OCI-LY7 (cell line): Measurements from ENCODE around the gene C1orf87. TPM values are rescaled to one million over a fixed set of nuclear protein-coding genes. Genes with fewer than 3 reads are reported as not detected.

ENCODE experiments used
- BruUV-seq: library from RNA; stranded (reverse); fragments of 400-500 nt; replicated peaks from 2 replicates; lab custom pipeline; 2021; lab: Mats Ljungman, UMichigan
- CTCF ChIA-PET: fragments of 300-600 bp; sonication (Branson Sonifier 250); formaldehyde crosslinking; loops from one replicate; lab custom pipeline; 2022; ENCODE audit warnings: antibody characterized with exemption; ENCODE audit not compliant: unreplicated experiment; lab: Charles Lee
- POLR2A ChIA-PET: fragments of 300-600 bp; sonication (Branson Sonifier 250); formaldehyde crosslinking; loops from one replicate; lab custom pipeline; 2022; ENCODE audit warnings: antibody characterized with exemption; lab: Charles Lee
- DNase-seq: peaks from one replicate; pipeline ENCODE4 v3.0.0-alpha.2; 2015; ENCODE audit warnings: low spot score
- H2AFZ ChIP-seq: fragments of 200-600 bp; sonication (generic), shearing (Covaris generic); 2 replicates; pipeline ENCODE4 v1.6.1; 2014; ENCODE audit warnings: mild to moderate bottlenecking, antibody characterized with exemption, low read length, moderate library complexity
- H3K27ac ChIP-seq: fragments of 200-600 bp; sonication (generic); 2 replicates; pipeline ENCODE4 v1.5.1; 2014; ENCODE audit warnings: mixed run types, low read depth, mild to moderate bottlenecking, moderate library complexity, low read length, inconsistent platforms; ENCODE audit not compliant: poor library complexity, severe bottlenecking
- H3K36me3 ChIP-seq: fragments of 200-600 bp; sonication (generic); 2 replicates; pipeline ENCODE4 v1.6.1; 2014; ENCODE audit warnings: mild to moderate bottlenecking, antibody characterized with exemption, low read length, moderate library complexity, mixed read lengths; ENCODE audit not compliant: insufficient read depth
- H3K4me1 ChIP-seq: fragments of 200-600 bp; sonication (generic); 2 replicates; pipeline ENCODE4 v1.5.1; 2014; ENCODE audit warnings: mild to moderate bottlenecking, low read length; ENCODE audit not compliant: insufficient read depth, poor library complexity, severe bottlenecking
- H3K4me2 ChIP-seq: fragments of 200-600 bp; sonication (generic); 2 replicates; pipeline ENCODE4 v1.6.1; 2014; ENCODE audit warnings: mild to moderate bottlenecking, low read length
- H3K4me3 ChIP-seq: fragments of 200-600 bp; sonication (generic); 2 replicates; pipeline ENCODE4 v1.5.1; 2014; ENCODE audit warnings: mild to moderate bottlenecking, low read depth, low read length; ENCODE audit not compliant: poor library complexity, severe bottlenecking
- H3K79me2 ChIP-seq: fragments of 200-600 bp; sonication (generic); 2 replicates; pipeline ENCODE4 v1.6.1; 2016; ENCODE audit warnings: low read depth, mild to moderate bottlenecking, low read length, moderate library complexity, mixed read lengths; ENCODE audit not compliant: insufficient read depth
- H3K9me2 ChIP-seq: fragments of 200-600 bp; sonication (generic); 2 replicates; pipeline ENCODE4 v1.6.1; 2016; ENCODE audit warnings: mild to moderate bottlenecking, low read length, mixed read lengths; ENCODE audit not compliant: insufficient read depth
- H3K9me3 ChIP-seq: fragments of 200-600 bp; sonication (generic); 2 replicates; pipeline ENCODE4 v1.6.1; 2014; ENCODE audit warnings: mild to moderate bottlenecking, mixed run types, low read length, mixed read lengths
- H4K20me1 ChIP-seq: fragments of 200-600 bp; sonication (generic); 2 replicates; pipeline ENCODE4 v1.6.1; 2014; ENCODE audit warnings: mild to moderate bottlenecking, antibody characterized with exemption, low read length, moderate library complexity, mixed read lengths; ENCODE audit not compliant: insufficient read depth
- CTCF ChIP-seq: fragments of 200-600 bp; sonication (generic); conservative IDR thresholded peaks from 2 replicates; pipeline ENCODE4 v1.5.1; 2014; ENCODE audit warnings: mild to moderate bottlenecking, antibody characterized with exemption, low read length, moderate library complexity, mixed read lengths
- EZH2phosphoT487 ChIP-seq: fragments of 200-600 bp; sonication (generic); IDR thresholded peaks from 2 replicates; pipeline ENCODE4 v1.6.1; 2018; ENCODE audit warnings: low read depth, borderline replicate concordance, mild to moderate bottlenecking, mixed run types, antibody characterized with exemption, low read length, moderate library complexity, mixed read lengths
- intact Hi-C: fragments of 100-400 bp; cut with micrococcal nuclease; formaldehyde crosslinking; loops from one replicate; pipeline ENCODE4 v1.10.0; 2022; ENCODE audit not compliant: unreplicated experiment
- total RNA-seq, 2 experiments: library from RNA; depleted of rRNA in 1 of 2; stranded (reverse); fragments of >200 nt in 1 of 2; shearing (Covaris generic) in 1 of 2; gene quantifications; 2 replicates each; pipeline ENCODE4 v1.2.3, GENCODE V29; 2014 to 2022

C1orf87 gene
- total RNA-seq, 2 experiments from 2014 or later, result not detected

DNA sequence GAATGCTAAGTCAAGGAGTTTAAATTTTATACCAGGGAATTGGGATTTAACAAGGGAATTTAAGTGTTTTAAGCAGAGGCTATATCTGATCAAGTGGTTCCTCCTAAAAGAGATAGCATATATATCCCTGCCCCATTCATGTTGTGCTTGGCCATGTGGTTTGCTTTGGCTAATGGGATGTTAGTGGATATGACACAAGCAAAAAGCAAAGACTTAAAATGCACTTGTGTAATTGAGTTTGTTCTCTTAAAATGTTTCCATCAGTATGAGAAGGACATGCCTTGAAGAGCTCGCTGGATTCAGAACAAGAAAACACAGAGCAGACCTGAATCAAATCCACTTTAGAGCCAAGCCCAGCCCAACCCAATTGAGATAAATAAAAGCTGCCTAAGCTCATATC, 22.4 kb downstream of the C1orf87 start:
- Histone ChIP-seq H3K27ac (no peak overlapping the region), H2AFZ (no peak overlapping the region), H4K20me1 (no peaks in the 10 kb centered on the region), H3K4me1 (no peaks in the 10 kb centered on the region), H3K36me3 (no peaks in the 10 kb centered on the region), H3K9me2 (no peaks in the 10 kb centered on the region), H3K4me3 (no peak overlapping the region), H3K79me2 (no peaks in the 10 kb centered on the region), H3K4me2 (no peak overlapping the region), H3K9me3 (no peaks in the 10 kb centered on the region)
- intact Hi-C loops, result no loop called here
- no TSS peak for BruUV-seq
- TF ChIP-seq CTCF, result no peak
- TF ChIP-seq EZH2phosphoT487, result no peak
- ChIA-PET POLR2A (interaction anchor here (0.8 kb wide), 1 partner anchor 21 kb away, joined by 3 read pairs; no protein-coding TSS in a partner anchor), CTCF (no interaction called here)
- DNase-seq, result no peak

- Histone ChIP-seq H3K79me2 (no peaks in the 10 kb centered on the region), H3K9me2 (no peaks in the 10 kb centered on the region), H4K20me1 (no peaks in the 10 kb centered on the region), H2AFZ (no peak overlapping the region), H3K36me3 (no peaks in the 10 kb centered on the region), H3K4me3 (no peak overlapping the region), H3K4me2 (no peak overlapping the region), H3K4me1 (no peaks in the 10 kb centered on the region), H3K9me3 (no peaks in the 10 kb centered on the region), H3K27ac (no peak overlapping the region)
- intact Hi-C loops, result no loop called here
- DNase-seq, result no peak
- BruUV-seq, result no TSS peak
- ChIA-PET CTCF (no interaction called here), POLR2A (no interaction called here)
- TF ChIP-seq CTCF, result no peak
- TF ChIP-seq EZH2phosphoT487, result no peak
Measured at GRCh38 chr1:60049188-60049587, 24.4 kb downstream of the C1orf87 start.

DNA sequence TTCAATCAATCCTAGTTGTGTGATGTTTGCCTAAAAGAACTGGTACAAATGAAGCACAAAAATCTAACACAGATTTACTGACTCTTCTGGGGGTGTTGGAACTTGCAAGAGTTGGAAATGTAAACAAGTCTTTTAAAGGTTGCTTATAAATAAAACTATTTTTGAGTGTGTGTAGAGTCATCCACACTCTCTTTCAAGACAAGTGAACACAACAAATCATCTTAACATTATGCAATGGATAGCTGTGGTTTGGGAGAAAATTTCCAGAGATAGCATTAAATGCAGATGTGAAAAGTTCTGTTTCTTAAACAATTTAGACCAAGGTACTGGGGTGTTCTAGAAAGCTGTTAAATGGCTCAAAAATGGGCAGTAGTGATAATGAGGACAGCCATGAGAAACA, 28.7 kb downstream of the C1orf87 start:
- H3K4me1 ChIP-seq, result no peaks in the 10 kb centered on the region
- H3K9me3 ChIP-seq, result no peaks in the 10 kb centered on the region
- no peaks in the 10 kb centered on the region for H3K9me2 ChIP-seq
- no peak overlapping the region for H3K27ac ChIP-seq
- no peaks in the 10 kb centered on the region for H4K20me1 ChIP-seq
- POLR2A ChIA-PET, result no interaction called here
- BruUV-seq, result no TSS peak
- no peak overlapping the region for H3K4me3 ChIP-seq
- no peak for TF ChIP-seq EZH2phosphoT487
- intact Hi-C loops, result no loop called here
- no peaks in the 10 kb centered on the region for H3K36me3 ChIP-seq
- no peak overlapping the region for H2AFZ ChIP-seq
- CTCF ChIA-PET, result no interaction called here
- DNase-seq, result no peak
- H3K79me2 ChIP-seq, result no peaks in the 10 kb centered on the region
- H3K4me2 ChIP-seq, result no peak overlapping the region
